Memory B cell (primary cell): ENCODE measurements around the gene SDCBP2.
A peak's percentile ranks its signal among the peaks of the same experiment; 100 is the strongest.

ENCODE experiments used
- ATAC-seq: fragments of 150-1000 bp; cut with Tn5 transposase; 2 replicates; pipeline ENCODE4 v1.10.0; 2021; ENCODE audit warnings: low read depth, mild to moderate bottlenecking, moderate library complexity
- DNase-seq, 2 donors: peaks; one replicate each; pipeline ENCODE4 v3.0.0; 2022; ENCODE audit warnings: low spot score in 2 of 2
- H3K27ac Mint-ChIP-seq: one replicate; pipeline ENCODE4 v1.8.0; 2022; ENCODE audit warnings: mild to moderate bottlenecking, moderate library complexity, mixed read lengths
- H3K27me3 Mint-ChIP-seq: one replicate; pipeline ENCODE4 v1.8.0; 2022; ENCODE audit warnings: mixed read lengths
- H3K36me3 Mint-ChIP-seq: one replicate; pipeline ENCODE4 v1.8.0; 2022; ENCODE audit warnings: mild to moderate bottlenecking, mixed read lengths
- H3K4me1 Mint-ChIP-seq: one replicate; pipeline ENCODE4 v1.8.0; 2022; ENCODE audit warnings: mixed read lengths
- H3K4me3 Mint-ChIP-seq: one replicate; pipeline ENCODE4 v1.8.0; 2022; ENCODE audit warnings: mild to moderate bottlenecking, moderate library complexity, mixed read lengths
- H3K9me3 Mint-ChIP-seq: one replicate; pipeline ENCODE4 v1.8.0; 2022; ENCODE audit warnings: mixed read lengths

The SDCBP2 gene

DNA sequence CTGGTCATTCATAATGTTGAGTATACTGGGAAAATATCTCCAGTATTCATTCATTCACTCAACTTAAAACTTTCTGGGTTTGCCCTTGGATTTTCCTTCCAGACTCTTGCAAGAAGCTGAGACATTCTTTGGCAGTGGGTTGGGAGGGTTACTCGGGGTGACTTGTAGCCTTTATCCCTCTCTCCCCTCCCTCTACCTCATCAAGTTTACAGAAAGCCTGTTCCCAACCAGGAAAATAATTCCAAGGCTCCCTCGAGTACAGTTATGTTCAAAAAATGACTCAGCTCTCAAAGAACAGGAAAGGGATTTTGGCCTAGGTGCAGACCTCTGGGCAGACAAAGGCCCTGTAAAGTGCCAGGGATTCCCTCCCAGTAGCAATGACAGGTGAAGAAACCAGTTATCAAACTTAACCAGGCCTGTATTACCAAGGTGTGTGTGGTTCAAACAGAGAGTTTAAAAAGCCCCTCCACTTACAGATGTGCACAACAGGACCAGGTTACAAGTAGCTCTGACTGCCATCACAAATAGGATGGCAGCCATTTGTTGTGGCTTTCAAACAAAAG, 41.7 kb upstream of the SDCBP2 start:
- DNase-seq (no peak), ATAC-seq (no peak)
- H3K36me3 Mint-ChIP-seq = peaks cover 28% of the 10 kb centered on the region
- H3K4me3 Mint-ChIP-seq = no peak overlapping the region
- no peaks in the 10 kb centered on the region for H3K27me3 Mint-ChIP-seq
- H3K9me3 Mint-ChIP-seq = no peaks in the 10 kb centered on the region
- peaks cover under 1% of the 10 kb centered on the region for H3K4me1 Mint-ChIP-seq
- no peak overlapping the region for H3K27ac Mint-ChIP-seq

DNA sequence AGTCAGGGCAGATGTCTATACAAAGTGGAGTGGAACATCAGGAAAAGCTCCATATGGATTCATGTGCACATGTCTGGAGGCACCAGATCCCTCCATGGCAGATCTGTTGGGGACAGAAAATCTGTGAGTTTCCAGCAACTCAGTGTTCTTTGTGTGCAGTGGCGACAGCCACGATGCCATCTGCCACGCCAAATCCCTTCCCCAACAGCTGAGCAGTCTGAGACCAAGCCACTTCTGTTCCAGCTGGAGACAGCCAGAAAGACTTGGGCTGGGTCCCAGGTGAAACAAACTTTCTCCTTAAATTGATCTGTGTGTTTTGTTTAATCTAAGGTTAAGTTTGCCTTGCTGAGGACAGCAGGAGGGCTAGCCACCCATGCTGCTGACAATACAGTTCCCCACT, 41.0 kb upstream of the SDCBP2 start:
- H3K27ac Mint-ChIP-seq = no peak overlapping the region
- no peaks in the 10 kb centered on the region for H3K4me1 Mint-ChIP-seq
- ATAC-seq (no peak), DNase-seq (no peak)
- peaks cover 30% of the 10 kb centered on the region for H3K36me3 Mint-ChIP-seq
- H3K27me3 Mint-ChIP-seq = no peaks in the 10 kb centered on the region
- H3K4me3 Mint-ChIP-seq = no peak overlapping the region
- H3K9me3 Mint-ChIP-seq = peaks cover 1% of the 10 kb centered on the region

DNA sequence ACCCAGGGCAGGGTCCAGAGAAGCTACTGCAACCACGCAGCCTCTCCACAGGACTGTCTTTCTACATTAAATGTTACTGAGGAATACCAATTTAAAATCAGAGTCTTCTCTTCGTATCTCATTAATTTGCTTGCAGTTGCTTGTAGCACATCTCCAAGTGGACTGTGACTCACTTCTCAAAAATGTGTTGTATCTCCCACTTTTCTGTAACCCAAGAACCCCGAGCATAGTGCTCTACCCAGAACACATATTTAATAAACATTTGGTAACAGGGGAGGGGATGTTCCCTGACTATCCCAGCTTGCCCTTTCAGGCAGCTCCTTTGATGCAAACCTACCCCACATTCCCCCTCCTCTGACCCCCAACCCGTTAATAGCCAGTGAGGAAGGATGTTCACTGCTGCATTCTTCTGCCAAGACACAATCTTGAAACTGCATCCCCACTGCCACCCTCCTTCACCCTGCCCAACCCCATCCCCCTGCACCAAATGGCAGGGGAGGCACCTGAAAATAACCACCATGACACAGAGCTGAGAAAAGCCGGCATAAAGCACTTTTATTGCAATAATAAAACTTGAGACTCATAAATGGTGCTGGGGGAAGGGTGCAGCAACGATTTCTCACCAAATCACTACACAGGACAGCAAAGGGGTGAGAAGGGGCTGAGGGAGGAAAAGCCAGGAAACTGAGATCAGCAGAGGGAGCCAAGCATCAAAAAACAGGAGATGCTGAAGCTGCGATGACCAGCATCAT, 39.7 kb upstream of the SDCBP2 start:
- H3K9me3 Mint-ChIP-seq = peaks cover 1% of the 10 kb centered on the region
- peaks cover 31% of the 10 kb centered on the region for H3K36me3 Mint-ChIP-seq
- no peak for DNase-seq
- H3K27me3 Mint-ChIP-seq = no peaks in the 10 kb centered on the region
- H3K27ac Mint-ChIP-seq = peak overlapping the region; percentile 67
- no peak overlapping the region for H3K4me3 Mint-ChIP-seq
- ATAC-seq = no peak
- peaks cover 8% of the 10 kb centered on the region for H3K4me1 Mint-ChIP-seq

DNA sequence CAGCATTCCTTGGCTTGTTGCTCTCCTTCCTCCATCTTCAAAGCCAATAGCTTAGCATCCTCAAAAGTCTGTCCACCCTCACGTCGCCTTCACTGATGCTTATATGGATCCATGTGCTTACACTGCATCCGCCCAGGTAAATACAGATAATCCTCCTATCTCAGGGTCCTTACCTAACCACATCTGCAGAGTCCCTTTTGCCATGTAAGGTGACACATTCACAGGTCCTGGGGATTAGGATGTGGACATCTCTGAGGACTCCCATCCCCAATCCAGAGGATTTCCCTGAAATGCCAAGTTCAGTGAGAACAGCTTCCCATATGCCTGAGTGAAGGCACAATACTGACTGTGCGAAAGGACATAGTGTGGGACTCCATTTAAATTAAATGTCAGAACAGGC, 38.5 kb upstream of the SDCBP2 start:
- DNase-seq (no peak), ATAC-seq (no peak)
- Mint-ChIP-seq H3K4me3 (no peak overlapping the region), H3K27ac (peak overlapping the region; percentile 67), H3K27me3 (no peaks in the 10 kb centered on the region), H3K36me3 (peaks cover 30% of the 10 kb centered on the region), H3K4me1 (peaks cover 10% of the 10 kb centered on the region), H3K9me3 (peaks cover 1% of the 10 kb centered on the region)

DNA sequence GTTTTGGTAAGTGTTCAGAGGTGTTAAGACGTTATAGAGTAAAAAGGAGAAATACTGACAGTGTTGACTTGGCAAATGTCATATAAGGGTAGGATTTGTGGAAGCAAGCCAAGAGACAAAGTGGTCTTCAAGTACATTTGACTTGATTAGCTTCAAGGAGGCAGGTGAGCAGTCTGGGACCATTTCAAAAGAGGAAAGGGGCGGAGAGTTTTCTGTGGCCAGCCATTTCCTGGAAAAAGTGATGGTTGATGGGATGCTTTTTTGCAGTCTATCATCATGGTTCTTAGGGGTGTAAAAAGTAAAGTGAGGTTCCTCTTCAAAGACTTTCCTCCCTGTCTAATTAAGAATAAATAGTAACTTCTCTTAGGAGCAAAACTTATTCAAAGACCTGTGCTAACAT, 35.2 kb upstream of the SDCBP2 start:
- Mint-ChIP-seq H3K9me3 (peaks cover 1% of the 10 kb centered on the region), H3K27ac (no peak overlapping the region), H3K4me1 (peaks cover 10% of the 10 kb centered on the region), H3K4me3 (no peak overlapping the region), H3K27me3 (no peaks in the 10 kb centered on the region), H3K36me3 (peaks cover 43% of the 10 kb centered on the region)
- no peak for DNase-seq
- no peak for ATAC-seq

DNA sequence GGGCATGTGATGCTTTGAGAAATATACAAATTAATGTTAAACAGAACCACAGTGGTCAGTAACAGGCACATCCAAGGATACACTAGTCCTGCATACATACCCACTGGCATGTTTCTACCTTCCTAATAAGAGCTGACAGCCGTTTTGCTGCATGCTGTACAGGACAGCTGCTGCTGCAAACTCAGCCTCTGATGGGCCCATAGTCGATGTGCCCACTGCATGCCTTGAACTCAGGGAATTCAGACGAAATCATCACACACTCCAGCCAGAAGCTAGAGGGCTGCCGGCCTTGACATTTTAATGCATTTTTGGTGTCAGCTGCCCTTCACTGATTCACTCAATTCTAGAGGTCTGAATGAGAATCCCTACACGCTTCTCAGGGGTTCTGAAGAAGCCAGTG, 34.6 kb upstream of the SDCBP2 start:
- Mint-ChIP-seq H3K27ac (no peak overlapping the region), H3K4me3 (no peak overlapping the region), H3K36me3 (peaks cover 39% of the 10 kb centered on the region), H3K9me3 (peaks cover 1% of the 10 kb centered on the region), H3K27me3 (no peaks in the 10 kb centered on the region), H3K4me1 (peaks cover 10% of the 10 kb centered on the region)
- DNase-seq = no peak
- ATAC-seq = no peak

DNA sequence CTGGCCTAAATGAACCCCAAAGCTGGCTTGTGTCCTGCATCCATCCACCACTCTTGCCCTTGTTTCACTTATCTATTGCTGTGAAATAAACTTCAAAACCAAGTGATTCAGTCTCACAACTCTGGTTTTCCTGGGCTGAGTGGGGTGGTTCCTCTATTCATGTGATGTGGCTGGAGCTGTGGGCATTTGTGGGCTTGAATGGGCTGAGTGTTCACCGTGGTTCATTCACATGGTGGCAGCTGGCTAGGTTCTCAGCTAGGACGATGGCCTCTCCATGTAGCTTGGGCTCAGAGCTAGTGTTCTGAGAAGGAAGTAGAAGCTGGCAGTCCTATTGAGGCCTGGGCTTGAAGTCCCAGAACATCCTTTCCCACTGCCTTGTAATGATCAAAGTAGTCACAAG, 33.5 kb upstream of the SDCBP2 start:
- DNase-seq (no peak), ATAC-seq (no peak)
- peaks cover 32% of the 10 kb centered on the region for H3K36me3 Mint-ChIP-seq
- H3K9me3 Mint-ChIP-seq = peaks cover 1% of the 10 kb centered on the region
- H3K27ac Mint-ChIP-seq = no peak overlapping the region
- H3K4me1 Mint-ChIP-seq = peaks cover 10% of the 10 kb centered on the region
- H3K27me3 Mint-ChIP-seq = no peaks in the 10 kb centered on the region
- no peak overlapping the region for H3K4me3 Mint-ChIP-seq

DNA sequence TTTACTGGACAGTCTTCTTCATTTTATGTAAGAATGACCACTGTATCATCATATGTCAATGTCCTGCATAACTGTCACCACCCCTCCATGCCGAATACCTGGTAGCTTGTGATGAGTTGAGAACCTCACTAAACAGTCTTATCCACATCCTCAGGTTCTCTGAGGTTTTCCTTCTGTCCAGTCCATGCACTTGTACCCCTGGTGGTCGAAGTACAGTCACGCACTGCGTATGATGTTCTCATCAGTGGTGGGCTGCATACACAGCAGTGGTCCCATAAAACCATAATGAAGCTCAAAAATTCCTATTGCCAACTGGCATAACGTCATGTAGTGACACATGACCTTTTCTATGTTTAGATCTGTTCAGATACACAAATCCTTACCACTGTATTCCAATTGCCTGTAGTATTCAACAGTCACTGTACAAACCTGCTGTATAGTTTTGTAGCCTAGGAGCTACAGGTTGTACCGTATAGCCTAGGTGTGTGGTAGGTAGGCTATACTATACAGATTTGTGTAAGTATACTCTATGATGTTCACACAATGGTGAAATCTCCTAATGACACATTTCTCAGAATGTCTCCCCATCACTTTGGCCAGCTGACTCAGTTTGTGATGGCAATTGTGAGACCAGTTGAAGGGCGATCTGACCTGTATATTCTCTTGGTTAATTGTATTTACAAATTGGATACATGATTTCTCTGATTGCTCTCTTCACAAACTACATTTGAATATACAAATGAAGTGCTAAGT, 31.3 kb upstream of the SDCBP2 start:
- peaks cover 10% of the 10 kb centered on the region for H3K4me1 Mint-ChIP-seq
- H3K4me3 Mint-ChIP-seq = no peak overlapping the region
- peaks cover 33% of the 10 kb centered on the region for H3K36me3 Mint-ChIP-seq
- no peak for DNase-seq
- no peaks in the 10 kb centered on the region for H3K27me3 Mint-ChIP-seq
- no peak for ATAC-seq
- H3K27ac Mint-ChIP-seq = peak overlapping the region; percentile 50
- H3K9me3 Mint-ChIP-seq = no peaks in the 10 kb centered on the region

DNA sequence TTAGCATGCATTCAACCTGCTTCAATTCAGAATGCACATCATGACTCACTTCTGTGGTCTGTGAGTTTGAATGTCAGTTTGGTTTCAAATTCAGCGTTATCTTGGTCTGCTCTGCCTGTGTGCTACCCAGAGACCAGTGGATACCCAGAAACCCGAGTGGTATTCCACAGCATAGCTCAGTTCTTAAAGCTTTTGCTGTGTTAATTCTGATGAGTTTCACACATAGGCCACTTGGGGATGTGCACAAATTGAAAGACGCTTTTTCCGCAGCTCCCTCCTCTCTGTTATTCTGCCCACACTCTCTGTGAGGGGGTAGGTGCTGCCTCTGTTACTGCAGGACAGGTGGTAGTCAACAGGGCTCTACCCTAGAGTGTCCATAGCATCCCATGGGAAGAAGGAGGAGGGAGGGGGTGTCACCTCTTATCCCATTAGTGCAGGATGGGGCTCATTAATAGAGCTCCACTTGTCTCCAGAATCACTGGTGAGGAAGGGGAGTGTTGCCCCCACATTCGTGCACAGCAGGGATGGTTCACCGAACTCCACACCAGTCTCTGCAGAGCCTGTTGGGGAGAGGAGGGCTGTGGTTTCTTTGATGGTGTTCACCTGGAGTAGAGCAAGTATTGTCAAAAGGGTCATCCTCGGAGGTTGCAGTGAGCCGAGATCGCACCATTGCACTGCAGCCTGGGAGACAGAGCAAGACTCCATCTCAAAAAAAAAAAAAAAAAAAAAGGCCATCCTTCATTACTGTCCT, 29.2 kb upstream of the SDCBP2 start:
- no peak for ATAC-seq
- Mint-ChIP-seq H3K9me3 (no peaks in the 10 kb centered on the region), H3K4me1 (peaks cover under 1% of the 10 kb centered on the region), H3K27ac (no peak overlapping the region), H3K4me3 (no peak overlapping the region), H3K27me3 (no peaks in the 10 kb centered on the region), H3K36me3 (peaks cover 44% of the 10 kb centered on the region)
- DNase-seq = no peak

DNA sequence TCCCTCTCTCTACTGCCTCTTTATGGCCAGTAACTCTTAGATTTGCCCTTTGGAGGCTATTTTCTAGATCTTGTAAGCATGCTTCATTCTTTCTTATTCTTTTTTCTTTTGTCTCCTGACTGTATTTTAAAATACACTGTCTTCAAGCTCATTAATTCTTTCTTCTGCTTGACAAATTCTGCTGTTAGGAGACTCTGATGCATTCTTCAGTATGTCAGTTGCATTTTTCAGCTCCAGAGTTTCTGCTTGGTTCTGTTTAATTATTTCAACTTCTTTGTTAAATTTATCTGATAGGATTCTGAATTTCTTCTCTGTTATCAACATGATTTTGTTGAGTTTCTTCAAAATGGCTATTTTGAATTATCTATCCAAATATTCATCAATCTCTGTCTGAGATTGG, 25.0 kb upstream of the SDCBP2 start:
- Mint-ChIP-seq H3K27ac (no peak overlapping the region), H3K27me3 (no peaks in the 10 kb centered on the region), H3K4me1 (peaks cover 5% of the 10 kb centered on the region), H3K36me3 (peaks cover 53% of the 10 kb centered on the region), H3K4me3 (no peak overlapping the region), H3K9me3 (peaks cover 3% of the 10 kb centered on the region)
- DNase-seq (no peak), ATAC-seq (no peak)

DNA sequence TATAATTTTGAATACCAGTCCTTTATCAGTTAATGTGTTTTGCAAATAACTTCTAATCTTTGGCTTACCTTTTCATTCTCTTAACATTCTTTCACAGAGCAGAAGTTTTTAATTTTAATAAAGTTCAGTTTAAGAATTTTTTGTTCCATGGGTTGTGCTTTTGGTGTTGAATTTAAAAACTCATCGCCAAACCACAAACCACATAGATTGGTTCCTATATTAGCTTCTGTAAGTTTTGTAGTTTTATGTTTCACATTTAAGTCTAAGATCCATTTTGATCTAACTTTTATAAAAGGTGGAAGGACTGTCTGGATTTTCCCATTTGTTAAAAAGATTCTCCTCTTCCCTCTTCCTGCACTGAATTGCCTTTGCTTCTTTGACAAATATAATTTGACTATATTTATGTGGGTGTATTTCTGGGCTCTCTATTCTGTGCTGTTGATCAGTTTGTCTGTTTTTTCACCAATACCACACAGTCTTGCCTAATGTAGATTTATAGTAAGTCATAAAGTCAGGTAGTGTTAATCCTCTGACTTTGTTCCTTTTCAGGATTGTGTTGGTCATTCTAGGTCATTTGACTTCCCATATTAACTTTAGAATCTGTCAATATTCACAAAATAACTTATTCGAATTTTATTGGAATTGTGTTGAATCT, 17.5 kb upstream of the SDCBP2 start:
- Mint-ChIP-seq H3K36me3 (peaks cover 26% of the 10 kb centered on the region), H3K4me3 (no peak overlapping the region), H3K4me1 (peaks cover 13% of the 10 kb centered on the region), H3K27me3 (no peaks in the 10 kb centered on the region), H3K27ac (no peak overlapping the region), H3K9me3 (peaks cover 2% of the 10 kb centered on the region)
- DNase-seq = no peak
- ATAC-seq = no peak

DNA sequence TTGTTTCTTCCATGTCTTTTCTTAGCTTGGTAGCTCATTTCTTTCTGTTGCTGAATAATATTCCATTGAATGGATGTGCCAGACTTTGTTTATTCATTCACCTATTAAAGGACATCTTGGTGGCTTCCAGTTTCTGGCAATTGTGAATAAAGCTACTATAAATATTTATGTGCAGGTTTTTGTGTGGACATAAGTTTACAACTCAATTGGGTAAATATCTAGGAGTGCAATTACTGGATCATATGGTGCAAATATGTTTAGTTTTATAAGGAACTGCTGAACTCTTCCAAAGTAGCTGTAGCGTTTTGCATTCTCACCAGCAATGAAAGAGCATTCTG, 16.8 kb upstream of the SDCBP2 start:
- Mint-ChIP-seq H3K9me3 (peaks cover 2% of the 10 kb centered on the region), H3K27me3 (no peaks in the 10 kb centered on the region), H3K27ac (no peak overlapping the region), H3K36me3 (peaks cover 19% of the 10 kb centered on the region), H3K4me1 (peaks cover 13% of the 10 kb centered on the region), H3K4me3 (no peak overlapping the region)
- DNase-seq (no peak), ATAC-seq (no peak)

DNA sequence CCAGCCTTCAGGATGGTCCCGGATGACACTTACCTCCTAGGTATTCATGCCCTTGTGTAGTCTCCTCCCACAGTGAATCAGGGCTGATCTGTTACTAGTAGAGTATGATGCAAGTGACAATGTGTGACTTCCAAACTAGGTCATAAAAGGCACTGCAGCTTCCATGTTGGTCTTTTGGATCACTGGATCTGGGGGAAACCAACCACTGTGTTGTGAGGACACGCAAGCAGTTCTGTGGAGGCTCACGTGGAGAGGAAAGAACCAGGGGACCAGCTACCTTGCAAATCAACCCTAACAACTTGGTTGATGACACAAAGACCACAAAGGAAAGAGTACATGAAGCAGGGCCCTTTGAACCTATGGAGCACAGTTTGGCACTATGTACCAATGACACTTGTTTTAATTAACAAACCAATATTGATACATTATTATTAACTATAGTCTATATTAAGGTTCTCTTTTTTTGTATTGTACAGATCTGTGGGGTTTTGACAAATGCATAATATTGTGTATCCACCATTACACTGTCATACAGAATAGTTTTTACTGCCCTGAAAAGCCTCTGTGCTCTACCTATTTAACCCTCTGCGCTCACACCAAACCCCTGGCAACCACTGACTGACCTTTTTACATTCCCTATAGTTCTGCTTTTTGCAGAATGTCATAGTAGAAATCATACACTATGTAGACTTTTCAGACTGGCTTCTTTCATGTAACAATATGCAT, 16.3 kb upstream of the SDCBP2 start:
- ATAC-seq (no peak), DNase-seq (no peak)
- peaks cover 2% of the 10 kb centered on the region for H3K9me3 Mint-ChIP-seq
- peaks cover 13% of the 10 kb centered on the region for H3K4me1 Mint-ChIP-seq
- no peaks in the 10 kb centered on the region for H3K27me3 Mint-ChIP-seq
- no peak overlapping the region for H3K4me3 Mint-ChIP-seq
- peaks cover 14% of the 10 kb centered on the region for H3K36me3 Mint-ChIP-seq
- no peak overlapping the region for H3K27ac Mint-ChIP-seq
